Esophagus muscularis mucosa (tissue), 3 donors: ENCODE measurements around the gene ZNF692.

Experiments
- POLR2A ChIP-seq: fragments of 450-650 bp; IDR thresholded peaks from one replicate; pipeline ENCODE4 v1.6.1; 2017; ENCODE audit warnings: antibody characterized with exemption, moderate library complexity, mild to moderate bottlenecking, low read depth
- TF ChIP-seq, protein P1 (sequence below), 3 experiments: fragments of 200-600 bp in 2 of 3; fragments of 450-650 bp in 1 of 3; sonication (generic) in 2 of 3; IDR thresholded peaks; one replicate each; pipeline ENCODE4 v1.5.1; 2017 to 2019; ENCODE audit warnings: antibody characterized with exemption in 3 of 3, mild to moderate bottlenecking in 2 of 3, moderate library complexity in 1 of 3

GRCh38 chr1:248800459-248800858, 58.4 kb downstream of the ZNF692 start:
- no peak for TF ChIP-seq POLR2A
- TF ChIP-seq, protein P1, sequence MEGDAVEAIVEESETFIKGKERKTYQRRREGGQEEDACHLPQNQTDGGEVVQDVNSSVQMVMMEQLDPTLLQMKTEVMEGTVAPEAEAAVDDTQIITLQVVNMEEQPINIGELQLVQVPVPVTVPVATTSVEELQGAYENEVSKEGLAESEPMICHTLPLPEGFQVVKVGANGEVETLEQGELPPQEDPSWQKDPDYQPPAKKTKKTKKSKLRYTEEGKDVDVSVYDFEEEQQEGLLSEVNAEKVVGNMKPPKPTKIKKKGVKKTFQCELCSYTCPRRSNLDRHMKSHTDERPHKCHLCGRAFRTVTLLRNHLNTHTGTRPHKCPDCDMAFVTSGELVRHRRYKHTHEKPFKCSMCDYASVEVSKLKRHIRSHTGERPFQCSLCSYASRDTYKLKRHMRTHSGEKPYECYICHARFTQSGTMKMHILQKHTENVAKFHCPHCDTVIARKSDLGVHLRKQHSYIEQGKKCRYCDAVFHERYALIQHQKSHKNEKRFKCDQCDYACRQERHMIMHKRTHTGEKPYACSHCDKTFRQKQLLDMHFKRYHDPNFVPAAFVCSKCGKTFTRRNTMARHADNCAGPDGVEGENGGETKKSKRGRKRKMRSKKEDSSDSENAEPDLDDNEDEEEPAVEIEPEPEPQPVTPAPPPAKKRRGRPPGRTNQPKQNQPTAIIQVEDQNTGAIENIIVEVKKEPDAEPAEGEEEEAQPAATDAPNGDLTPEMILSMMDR (IDR thresholded peaks at IDR 0.05): no peak
